ENCODE results near the gene GOSR1.

GRCh38 chr17:30567231-30568116 is 90.3 kb downstream of the GOSR1 start:
- TF ChIP-seq CTCF (IDR thresholded peaks at IDR 0.05) (no peak), POLR2A (IDR thresholded peaks at IDR 0.05) (no peak), POLR2AphosphoS5 (IDR thresholded peaks at IDR 0.05) (no peak), EP300 (IDR thresholded peaks at IDR 0.05) (no peak)
